Lower lobe of right lung (tissue), 2 donors: ENCODE results near the gene MORN1. TPM values are rescaled to one million over a fixed set of nuclear protein-coding genes. Genes with fewer than 3 reads are reported as not detected.

Source experiments
- ATAC-seq, 2 donors: fragments of 200-7000 bp; cut with Tn5 transposase; one replicate each; pipeline ENCODE4 v1.9.1; 2020 to 2022; ENCODE audit warnings: mild to moderate bottlenecking in 2 of 2, moderate library complexity in 2 of 2
- DNase-seq: peaks from one replicate; pipeline ENCODE4 v3.0.0-alpha.2; 2020
- H3K27ac ChIP-seq: fragments of 200-600 bp; one replicate; pipeline ENCODE4 v1.8.0; 2022
- H3K27me3 ChIP-seq: fragments of 200-600 bp; one replicate; pipeline ENCODE4 v1.8.0; 2022; ENCODE audit warnings: low read depth
- H3K36me3 ChIP-seq: fragments of 200-600 bp; one replicate; pipeline ENCODE4 v1.8.0; 2022; ENCODE audit warnings: mild to moderate bottlenecking
- H3K4me1 ChIP-seq: fragments of 200-600 bp; one replicate; pipeline ENCODE4 v1.8.0; 2022
- H3K4me3 ChIP-seq: fragments of 200-600 bp; one replicate; pipeline ENCODE4 v1.8.0; 2022; ENCODE audit warnings: mild to moderate bottlenecking
- H3K9me3 ChIP-seq: fragments of 200-600 bp; one replicate; pipeline ENCODE4 v1.8.0; 2022
- intact Hi-C: fragments of 100-400 bp; cut with DNase I; formaldehyde crosslinking; loops from one replicate; pipeline ENCODE4 v1.11.0; 2022
- total RNA-seq: library from RNA; stranded (reverse); fragmentation: NEBNext Ultra II Directional; extraction: Animal tissue kit (Norgen Biotek cat#: 25700); gene quantifications from one replicate; pipeline ENCODE4 v1.2.1, GENCODE V29; 2021
- TF ChIP-seq, protein P1 (sequence below): fragments of 200-600 bp; IDR thresholded peaks from one replicate; pipeline ENCODE4 v1.8.0; 2022; ENCODE audit warnings: antibody characterized with exemption, mild to moderate bottlenecking
- donor health status: DM: no; HTN: yes; CAD: no; lungs with severe emphysema.

Gene MORN1
- total RNA-seq, 1 donor from 2014 or later = 13.4 TPM

GRCh38 chr1:2412395-2412772 is 21.0 kb upstream of the MORN1 start, which contains the start of gene PEX10:
TSS of gene PEX10 (minus strand) at chr1:2412564. CDS start at chr1:2412502, 62 bp downstream.
- H3K27ac ChIP-seq = peak within 1 kb of the TSS; percentile 94

DNA sequence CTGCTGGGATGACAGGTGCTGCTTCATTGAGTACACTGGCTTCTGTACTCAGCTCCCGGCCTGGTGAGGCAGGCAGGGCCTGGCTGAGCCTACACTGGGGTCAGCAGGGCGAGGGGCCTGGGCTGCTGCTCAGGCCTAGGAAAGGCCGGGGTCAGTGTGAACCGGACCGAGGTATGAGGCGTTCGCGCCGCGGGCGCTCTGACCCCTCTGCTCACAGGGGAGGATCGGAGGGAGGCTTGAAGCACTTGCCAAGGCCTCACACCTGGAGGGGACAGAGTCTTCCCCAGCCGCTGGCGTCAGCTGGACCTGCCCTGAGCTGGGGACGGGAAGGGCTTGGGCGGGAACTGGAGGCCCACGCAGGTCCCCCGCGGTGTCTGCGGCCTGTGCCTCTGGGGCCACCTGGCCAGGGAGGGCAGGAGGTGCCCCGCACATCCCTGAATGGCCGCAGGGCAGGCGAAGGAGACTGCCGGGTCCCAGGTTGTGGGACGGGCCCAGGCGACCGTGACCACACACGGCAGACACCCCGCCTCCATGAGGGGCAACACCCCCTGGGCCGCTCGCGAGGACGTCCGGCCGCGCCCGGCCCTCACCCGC is 20.5 kb upstream of the MORN1 start:
- H3K4me1 ChIP-seq = peaks cover 32% of the 10 kb centered on the region
- TF ChIP-seq, protein P1, sequence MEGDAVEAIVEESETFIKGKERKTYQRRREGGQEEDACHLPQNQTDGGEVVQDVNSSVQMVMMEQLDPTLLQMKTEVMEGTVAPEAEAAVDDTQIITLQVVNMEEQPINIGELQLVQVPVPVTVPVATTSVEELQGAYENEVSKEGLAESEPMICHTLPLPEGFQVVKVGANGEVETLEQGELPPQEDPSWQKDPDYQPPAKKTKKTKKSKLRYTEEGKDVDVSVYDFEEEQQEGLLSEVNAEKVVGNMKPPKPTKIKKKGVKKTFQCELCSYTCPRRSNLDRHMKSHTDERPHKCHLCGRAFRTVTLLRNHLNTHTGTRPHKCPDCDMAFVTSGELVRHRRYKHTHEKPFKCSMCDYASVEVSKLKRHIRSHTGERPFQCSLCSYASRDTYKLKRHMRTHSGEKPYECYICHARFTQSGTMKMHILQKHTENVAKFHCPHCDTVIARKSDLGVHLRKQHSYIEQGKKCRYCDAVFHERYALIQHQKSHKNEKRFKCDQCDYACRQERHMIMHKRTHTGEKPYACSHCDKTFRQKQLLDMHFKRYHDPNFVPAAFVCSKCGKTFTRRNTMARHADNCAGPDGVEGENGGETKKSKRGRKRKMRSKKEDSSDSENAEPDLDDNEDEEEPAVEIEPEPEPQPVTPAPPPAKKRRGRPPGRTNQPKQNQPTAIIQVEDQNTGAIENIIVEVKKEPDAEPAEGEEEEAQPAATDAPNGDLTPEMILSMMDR = no peak
- ATAC-seq (peak; percentile 20 to 44), DNase-seq (peak; percentile 63)
- intact Hi-C loops = no loop called here
- H3K36me3 ChIP-seq = peaks cover 19% of the 10 kb centered on the region
- H3K4me3 ChIP-seq = peak overlapping the region; percentile 97
- peaks cover 19% of the 10 kb centered on the region for H3K27me3 ChIP-seq
- no peaks in the 10 kb centered on the region for H3K9me3 ChIP-seq
- H3K27ac ChIP-seq = peak overlapping the region; percentile 94

More at GRCh38 chr1:2412395-2412772, 21.0 kb upstream of the MORN1 start, which contains the start of gene PEX10:
- peak; percentile 99 for DNase-seq
- TF ChIP-seq, protein P1 = no peak
- ATAC-seq = peak; percentile 96 to 97
- peaks cover 32% of the 10 kb centered on the region for H3K4me1 ChIP-seq
- H3K36me3 ChIP-seq = peaks cover 15% of the 10 kb centered on the region
- H3K27me3 ChIP-seq = peaks cover 24% of the 10 kb centered on the region
- H3K9me3 ChIP-seq = no peaks in the 10 kb centered on the region
- H3K4me3 ChIP-seq = peak within 1 kb of the TSS; percentile 97
- intact Hi-C loops = no loop called here

- no peak for DNase-seq
- Histone ChIP-seq H3K36me3 (peaks cover 41% of the 10 kb centered on the region), H3K4me3 (no peak overlapping the region), H3K4me1 (peaks cover 27% of the 10 kb centered on the region), H3K9me3 (no peaks in the 10 kb centered on the region), H3K27ac (no peak overlapping the region), H3K27me3 (no peaks in the 10 kb centered on the region)
- TF ChIP-seq, protein P1 = no peak
- no peak for ATAC-seq
- intact Hi-C loops = no loop called here
Observed at GRCh38 chr1:2409745-2410144, 18.4 kb upstream of the MORN1 start.

DNA sequence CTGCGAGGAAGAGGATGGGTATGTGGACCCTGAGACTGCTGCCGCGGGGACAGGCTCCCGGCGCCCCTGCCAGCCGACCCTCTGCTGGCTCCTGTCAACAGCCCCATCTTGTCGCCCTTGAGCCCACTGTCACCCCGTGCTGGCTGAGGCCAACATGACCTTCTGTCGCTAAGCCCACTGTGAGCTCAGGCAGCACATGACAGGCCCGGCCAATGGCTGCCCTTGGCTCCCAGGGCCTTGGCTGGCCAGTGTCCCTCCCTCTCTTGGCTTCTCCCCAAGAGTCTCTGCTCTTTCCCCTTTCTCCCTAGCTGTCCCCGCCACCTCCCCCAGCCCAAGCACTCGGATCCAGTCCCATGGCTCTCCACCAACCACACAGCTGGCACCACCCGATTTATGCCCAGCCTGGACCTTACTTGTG is 17.5 kb upstream of the MORN1 start:
- TF ChIP-seq, protein P1 = no peak
- intact Hi-C loops = no loop called here
- DNase-seq = no peak
- Histone ChIP-seq H3K36me3 (peaks cover 50% of the 10 kb centered on the region), H3K27me3 (no peaks in the 10 kb centered on the region), H3K9me3 (no peaks in the 10 kb centered on the region), H3K4me1 (peaks cover 19% of the 10 kb centered on the region), H3K4me3 (no peak overlapping the region), H3K27ac (no peak overlapping the region)
- ATAC-seq = no peak

- Histone ChIP-seq H3K27ac (no peak overlapping the region), H3K4me1 (peaks cover 15% of the 10 kb centered on the region), H3K27me3 (no peaks in the 10 kb centered on the region), H3K4me3 (no peak overlapping the region), H3K9me3 (no peaks in the 10 kb centered on the region), H3K36me3 (peaks cover 54% of the 10 kb centered on the region)
- ATAC-seq (no peak), DNase-seq (no peak)
- intact Hi-C loops = no loop called here
- TF ChIP-seq, protein P1 = no peak
Observed at GRCh38 chr1:2408456-2408855, 17.1 kb upstream of the MORN1 start.
